DND-41 (cell line): Measurements from ENCODE around the gene KLC1.

Experiments
- EZH2 ChIP-seq: IDR thresholded peaks from 3 replicates; pipeline ENCODE4 v1.6.1; 2012; ENCODE audit warnings: borderline replicate concordance, low read depth, mild to moderate bottlenecking, moderate library complexity, low read length, inconsistent platforms; ENCODE audit not compliant: severe bottlenecking
- TF ChIP-seq, protein P1 (sequence below): IDR thresholded peaks from 2 replicates; pipeline ENCODE4 v1.5.1; 2012; ENCODE audit warnings: borderline replicate concordance, low read length, moderate library complexity, mild to moderate bottlenecking; ENCODE audit not compliant: poor library complexity, severe bottlenecking; ENCODE audit errors: extremely low read depth

DNA sequence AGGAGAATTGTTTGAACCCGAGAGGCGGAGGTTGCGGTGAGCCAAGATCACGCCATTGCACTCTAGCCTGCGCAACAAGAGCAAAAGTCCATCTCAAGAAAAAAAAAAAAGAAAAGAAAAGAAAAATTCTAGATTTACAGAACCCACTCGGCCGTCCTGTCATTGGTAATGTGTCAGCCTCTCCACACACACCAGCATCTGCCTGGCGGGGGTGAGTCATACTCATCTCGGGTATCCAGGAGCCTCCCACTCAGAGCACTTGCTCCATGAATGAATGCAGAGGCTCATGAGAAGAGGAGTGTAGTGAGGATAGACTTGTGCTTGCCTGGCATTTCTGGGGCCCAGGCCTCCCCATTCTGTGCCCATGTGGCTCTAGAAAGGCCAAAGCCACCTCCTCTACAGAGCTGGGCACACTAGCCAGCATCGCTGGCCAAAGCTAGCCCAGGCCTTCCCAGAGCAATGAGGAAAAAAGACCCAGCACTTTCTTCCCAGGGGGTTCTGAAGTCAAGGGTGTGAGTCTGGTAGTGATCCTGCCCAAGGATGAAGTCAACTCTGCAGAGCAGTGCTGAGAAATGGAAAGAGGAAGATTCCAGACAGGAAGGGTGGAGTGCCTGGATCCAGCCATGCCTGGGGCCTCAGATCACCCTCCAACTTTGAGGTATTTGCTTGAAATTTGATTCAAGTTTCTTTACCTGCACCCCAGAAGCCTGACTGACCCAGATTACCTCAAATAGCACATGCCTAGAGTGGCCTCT is 31.2 kb upstream of the KLC1 start:
- TF ChIP-seq, protein P1, sequence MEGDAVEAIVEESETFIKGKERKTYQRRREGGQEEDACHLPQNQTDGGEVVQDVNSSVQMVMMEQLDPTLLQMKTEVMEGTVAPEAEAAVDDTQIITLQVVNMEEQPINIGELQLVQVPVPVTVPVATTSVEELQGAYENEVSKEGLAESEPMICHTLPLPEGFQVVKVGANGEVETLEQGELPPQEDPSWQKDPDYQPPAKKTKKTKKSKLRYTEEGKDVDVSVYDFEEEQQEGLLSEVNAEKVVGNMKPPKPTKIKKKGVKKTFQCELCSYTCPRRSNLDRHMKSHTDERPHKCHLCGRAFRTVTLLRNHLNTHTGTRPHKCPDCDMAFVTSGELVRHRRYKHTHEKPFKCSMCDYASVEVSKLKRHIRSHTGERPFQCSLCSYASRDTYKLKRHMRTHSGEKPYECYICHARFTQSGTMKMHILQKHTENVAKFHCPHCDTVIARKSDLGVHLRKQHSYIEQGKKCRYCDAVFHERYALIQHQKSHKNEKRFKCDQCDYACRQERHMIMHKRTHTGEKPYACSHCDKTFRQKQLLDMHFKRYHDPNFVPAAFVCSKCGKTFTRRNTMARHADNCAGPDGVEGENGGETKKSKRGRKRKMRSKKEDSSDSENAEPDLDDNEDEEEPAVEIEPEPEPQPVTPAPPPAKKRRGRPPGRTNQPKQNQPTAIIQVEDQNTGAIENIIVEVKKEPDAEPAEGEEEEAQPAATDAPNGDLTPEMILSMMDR, result no peak
- no peak for TF ChIP-seq EZH2
